ENCODE results near the gene FLNB. TPM values are rescaled to one million over a fixed set of nuclear protein-coding genes. Genes with fewer than 3 reads are reported as not detected.

FLNB gene
- total and polyA plus RNA-seq, 8 donors: 38.2 to 204 (median 85.9) TPM

DNA sequence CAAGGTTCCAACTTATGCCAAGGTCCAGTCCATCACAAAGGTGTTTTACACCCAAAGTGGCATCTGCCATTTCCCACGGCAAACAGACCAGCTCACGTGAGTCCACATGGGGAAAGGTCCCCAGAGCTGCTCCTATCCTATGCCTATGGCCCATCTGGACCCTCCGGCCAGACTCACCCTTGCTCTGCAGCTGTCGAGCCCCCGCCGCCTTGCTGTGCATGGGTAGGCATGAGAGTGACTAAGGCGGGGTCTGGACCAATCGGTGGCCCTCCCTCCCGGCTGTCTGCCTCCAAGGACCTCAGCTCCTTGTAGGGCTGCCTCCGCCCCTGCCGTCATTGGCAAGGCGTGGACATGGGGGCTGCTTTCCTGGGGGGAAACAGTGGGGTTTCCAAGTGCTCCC is 175.7 kb downstream of the FLNB start:
- peaks cover 0 to 22% (median 5%) of the 10 kb centered on the region in 4 donors for H3K4me1 ChIP-seq
- H3K27me3 ChIP-seq: no peaks in the 10 kb centered on the region
- no peak for DNase-seq
- H3K9me3 ChIP-seq: no peaks in the 10 kb centered on the region
- H3K27ac ChIP-seq: no peak overlapping the region
- WGBS, 5 donors: 82 to 91% (median 88%) methylated on average over 7 to 12 of the region's 12 CpGs
- TF ChIP-seq EP300 (IDR thresholded peaks at IDR 0.05) (no peak), POLR2A (IDR thresholded peaks at IDR 0.05) (no peak), POLR2AphosphoS5 (IDR thresholded peaks at IDR 0.05) (no peak)
- TF ChIP-seq, protein P1, sequence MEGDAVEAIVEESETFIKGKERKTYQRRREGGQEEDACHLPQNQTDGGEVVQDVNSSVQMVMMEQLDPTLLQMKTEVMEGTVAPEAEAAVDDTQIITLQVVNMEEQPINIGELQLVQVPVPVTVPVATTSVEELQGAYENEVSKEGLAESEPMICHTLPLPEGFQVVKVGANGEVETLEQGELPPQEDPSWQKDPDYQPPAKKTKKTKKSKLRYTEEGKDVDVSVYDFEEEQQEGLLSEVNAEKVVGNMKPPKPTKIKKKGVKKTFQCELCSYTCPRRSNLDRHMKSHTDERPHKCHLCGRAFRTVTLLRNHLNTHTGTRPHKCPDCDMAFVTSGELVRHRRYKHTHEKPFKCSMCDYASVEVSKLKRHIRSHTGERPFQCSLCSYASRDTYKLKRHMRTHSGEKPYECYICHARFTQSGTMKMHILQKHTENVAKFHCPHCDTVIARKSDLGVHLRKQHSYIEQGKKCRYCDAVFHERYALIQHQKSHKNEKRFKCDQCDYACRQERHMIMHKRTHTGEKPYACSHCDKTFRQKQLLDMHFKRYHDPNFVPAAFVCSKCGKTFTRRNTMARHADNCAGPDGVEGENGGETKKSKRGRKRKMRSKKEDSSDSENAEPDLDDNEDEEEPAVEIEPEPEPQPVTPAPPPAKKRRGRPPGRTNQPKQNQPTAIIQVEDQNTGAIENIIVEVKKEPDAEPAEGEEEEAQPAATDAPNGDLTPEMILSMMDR (IDR thresholded peaks at IDR 0.05): no peak
- intact Hi-C loops (cut with DNase I; ENCODE audit: low total_unique reads): loop anchor here (5.0 kb wide), 1 partner anchor 118 kb away; no protein-coding TSS in a partner anchor
- no peaks in the 10 kb centered on the region for H3K36me3 ChIP-seq
- H3K4me3 ChIP-seq: no peak overlapping the region

- Histone ChIP-seq H3K4me1 (peaks cover 0 to 21% (median 3%) of the 10 kb centered on the region in 4 donors), H3K4me3 (no peak overlapping the region), H3K27ac (no peak overlapping the region), H3K27me3 (no peaks in the 10 kb centered on the region), H3K9me3 (no peaks in the 10 kb centered on the region), H3K36me3 (no peaks in the 10 kb centered on the region)
- no peak for DNase-seq
- intact Hi-C loops (cut with DNase I; ENCODE audit: low total_unique reads): loop anchor here (5.0 kb wide), 1 partner anchor 118 kb away; no protein-coding TSS in a partner anchor
- WGBS, 5 donors: 89 to 95% (median 93%) methylated on average over 10 to 11 of the region's 11 CpGs
- TF ChIP-seq POLR2AphosphoS5 (IDR thresholded peaks at IDR 0.05) (no peak), EP300 (IDR thresholded peaks at IDR 0.05) (no peak), POLR2A (IDR thresholded peaks at IDR 0.05) (no peak)
- TF ChIP-seq, protein P1 (IDR thresholded peaks at IDR 0.05): no peak
These were observed 176.2 kb downstream of the FLNB start for GRCh38 chr3:58184309-58184981.

DNA sequence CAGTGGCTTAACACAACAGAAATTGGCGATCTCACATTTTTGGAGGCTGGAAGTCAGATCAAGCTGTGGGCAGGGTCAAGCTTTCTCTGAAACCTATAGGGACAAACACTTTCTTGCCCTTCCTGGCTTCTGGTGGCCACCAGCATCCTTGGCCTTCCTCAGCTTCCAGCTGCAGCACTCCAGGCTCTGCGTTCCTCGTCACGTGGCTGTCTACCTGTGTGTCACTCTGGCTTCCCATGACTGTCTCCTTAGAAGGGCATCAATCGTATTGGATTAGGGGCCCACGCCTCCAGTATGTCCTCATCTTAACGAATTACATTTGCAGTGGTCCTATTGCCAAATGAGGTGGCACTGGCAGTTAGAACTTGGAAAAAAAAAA is 176.7 kb downstream of the FLNB start:
- no peak for DNase-seq
- Histone ChIP-seq H3K4me3 (no peak overlapping the region), H3K9me3 (no peaks in the 10 kb centered on the region), H3K36me3 (no peaks in the 10 kb centered on the region), H3K27ac (no peak overlapping the region), H3K4me1 (peaks cover 0 to 21% (median 3%) of the 10 kb centered on the region in 4 donors), H3K27me3 (no peaks in the 10 kb centered on the region)
- TF ChIP-seq POLR2A (IDR thresholded peaks at IDR 0.05): no peak
- TF ChIP-seq POLR2AphosphoS5 (IDR thresholded peaks at IDR 0.05): no peak
- TF ChIP-seq, protein P1 (IDR thresholded peaks at IDR 0.05): no peak
- TF ChIP-seq EP300 (IDR thresholded peaks at IDR 0.05): no peak
- intact Hi-C loops (cut with DNase I; ENCODE audit: low total_unique reads): loop anchor here (5.0 kb wide), 1 partner anchor 117 kb away; no protein-coding TSS in a partner anchor
- WGBS, 5 donors: 81 to 95% (median 90%) methylated on average over 7 of the region's 7 CpGs

DNA sequence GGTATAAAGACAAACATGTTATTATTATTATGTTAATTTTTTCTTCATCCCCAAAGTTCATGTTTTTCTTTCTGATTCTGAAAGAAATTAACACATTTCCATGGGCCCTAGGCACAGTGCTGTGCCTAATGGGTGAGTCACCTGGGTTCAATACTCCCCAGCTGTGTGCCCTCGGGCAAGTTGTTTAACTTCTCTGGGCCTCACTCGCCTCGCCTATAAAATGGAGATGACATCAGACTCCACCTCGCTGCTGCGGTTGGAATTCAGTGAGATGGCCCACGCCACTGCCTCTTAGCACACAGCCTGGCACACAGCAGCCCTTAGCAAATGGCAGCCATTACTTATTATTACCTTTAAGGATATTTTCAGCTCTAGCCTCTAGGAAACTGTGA is 179.9 kb downstream of the FLNB start:
- 68 to 82% (median 73%) methylated on average over 6 of the region's 6 CpGs for WGBS, 5 donors
- no peak for DNase-seq
- H3K9me3 ChIP-seq: no peaks in the 10 kb centered on the region
- no peak overlapping the region for H3K4me3 ChIP-seq
- no peaks in the 10 kb centered on the region for H3K36me3 ChIP-seq
- intact Hi-C loops (cut with DNase I; ENCODE audit: low total_unique reads): no loop called here
- no peaks in the 10 kb centered on the region for H3K27me3 ChIP-seq
- H3K27ac ChIP-seq: no peak overlapping the region
- H3K4me1 ChIP-seq: peaks cover 0 to 7% (median 3%) of the 10 kb centered on the region in 4 donors
- TF ChIP-seq EP300 (IDR thresholded peaks at IDR 0.05) (no peak), POLR2AphosphoS5 (IDR thresholded peaks at IDR 0.05) (no peak), POLR2A (IDR thresholded peaks at IDR 0.05) (no peak)
- TF ChIP-seq, protein P1 (IDR thresholded peaks at IDR 0.05): no peak
